ENCODE results near the gene CDC42SE1. TPM values are rescaled to one million over a fixed set of nuclear protein-coding genes. Genes with fewer than 3 reads are reported as not detected.
"Not testable (repeated sequence)": the region's sequence is repeated elsewhere in the genome, so short reads cannot be mapped to it uniquely, and the experiment has no call there.

The CDC42SE1 gene
- total and polyA plus RNA-seq, 9 of the 15 experiments (the other 6 are each of a cell fraction or from before 2014, with no cell fraction given): 78.1 to 189 (median 114) TPM

- H3K9me1 ChIP-seq (ENCODE audit: control insufficient read depth, insufficient read depth, low read length): no peaks in the 10 kb centered on the region
- FAIRE-seq: no peak
Observed at GRCh38 chr1:151098126-151098525, 38.7 kb upstream of the CDC42SE1 start.

GRCh38 chr1:151097426-151097825 is 38.0 kb upstream of the CDC42SE1 start:
- BruUV-seq (replicated peaks); H3K9me1 ChIP-seq (ENCODE audit: control insufficient read depth, insufficient read depth, low read length); H3K27ac ChIP-seq (ENCODE audit: extremely low read depth, low read depth, low read length); H3K36me3 ChIP-seq (ENCODE audit: control insufficient read depth, insufficient read depth, low read length); H3K4me1 ChIP-seq (replicated peaks in 1 of 2; ENCODE audit: control insufficient read depth in 2 of 2, insufficient read depth in 2 of 2, low read length in 2 of 2); H2AFZ ChIP-seq (ENCODE audit: low read depth, low read length); H3K27me3 ChIP-seq (ENCODE audit: control insufficient read depth in 2 of 2, insufficient read depth in 2 of 2, low read length in 2 of 2); DNase-seq (ENCODE audit: extremely low read depth in 1 of 4, low spot score in 3 of 4); in situ Hi-C loops (cut with MboI); H3K9ac ChIP-seq (ENCODE audit: insufficient read depth in 1 of 2, low read depth in 2 of 2, low read length in 2 of 2); FAIRE-seq; H3K4me2 ChIP-seq (ENCODE audit: insufficient read depth, low read length); H3K9me3 ChIP-seq (replicated peaks; ENCODE audit: control insufficient read depth, insufficient read depth, low read depth, low read length); H3K79me2 ChIP-seq (ENCODE audit: control insufficient read depth, insufficient read depth, low read length); H3K4me3 ChIP-seq; ATAC-seq; H4K20me1 ChIP-seq (replicated peaks; ENCODE audit: control insufficient read depth, insufficient read depth, low read length); CTCF ChIA-PET (ENCODE audit: low intra/inter-chr PET ratio): not testable (repeated sequence)
- POLR2A ChIA-PET: interaction anchor here (0.7 to 1.6 kb wide), 3 partner anchors 10 to 36 kb away, joined by 3 to 8 read pairs (median 4); no protein-coding TSS in a partner anchor
- 54% methylated on average over 5 of the region's 6 CpGs for WGBS (ENCODE audit: insufficient coverage, low coverage, missing lambda C conversion rate)
- intact Hi-C loops (cut with micrococcal nuclease): loop anchor here (5.0 kb wide), 1 partner anchor 245 kb away; no protein-coding TSS in a partner anchor

More at GRCh38 chr1:151098126-151098525, 38.7 kb upstream of the CDC42SE1 start:
- Histone ChIP-seq H3K27ac (ENCODE audit: extremely low read depth, low read depth, low read length) (no peak overlapping the region), H4K20me1 (replicated peaks; ENCODE audit: control insufficient read depth, insufficient read depth, low read length) (no peaks in the 10 kb centered on the region), H3K79me2 (ENCODE audit: control insufficient read depth, insufficient read depth, low read length) (no peaks in the 10 kb centered on the region), H3K4me1 (replicated peaks in 1 of 2; ENCODE audit: control insufficient read depth in 2 of 2, insufficient read depth in 2 of 2, low read length in 2 of 2) (no peaks in the 10 kb centered on the region), H3K27me3 (ENCODE audit: control insufficient read depth in 2 of 2, insufficient read depth in 2 of 2, low read length in 2 of 2) (no peaks in the 10 kb centered on the region), H3K36me3 (ENCODE audit: control insufficient read depth, insufficient read depth, low read length) (no peaks in the 10 kb centered on the region), H3K9me3 (replicated peaks; ENCODE audit: control insufficient read depth, insufficient read depth, low read depth, low read length) (no peaks in the 10 kb centered on the region), H3K4me2 (ENCODE audit: insufficient read depth, low read length) (no peak overlapping the region), H3K9ac (ENCODE audit: insufficient read depth in 1 of 2, low read depth in 2 of 2, low read length in 2 of 2) (no peak overlapping the region), H3K4me3 (no peak overlapping the region), H2AFZ (ENCODE audit: low read depth, low read length) (no peak overlapping the region)
- POLR2A ChIA-PET: interaction anchor here (0.9 kb wide), 1 partner anchor 16 kb away, joined by 3 read pairs; no protein-coding TSS in a partner anchor
- intact Hi-C loops (cut with micrococcal nuclease): loop anchor here (5.0 kb wide), 1 partner anchor 244 kb away; no protein-coding TSS in a partner anchor
- CTCF ChIA-PET (ENCODE audit: low intra/inter-chr PET ratio): no interaction called here
- DNase-seq (ENCODE audit: extremely low read depth in 1 of 4, low spot score in 3 of 4) (no peak), ATAC-seq (no peak)
- WGBS (ENCODE audit: insufficient coverage, low coverage, missing lambda C conversion rate): 41% methylated on average over 1 of the region's 1 CpG
- in situ Hi-C loops (cut with MboI): no loop called here
- no peak for TF ChIP-seq FUS (optimal IDR thresholded peaks at IDR 0.05; ENCODE audit: low read depth, low read length)
- peak; percentile 92 for TF ChIP-seq ZNF121 (CRISPR knock-in tag; conservative IDR thresholded peaks at IDR 0.05)
- no TSS peak for BruUV-seq (replicated peaks)

All from K562 (cell line).